Measurements from ENCODE around the gene CLEC5A. TPM values are rescaled to one million over a fixed set of nuclear protein-coding genes. Genes with fewer than 3 reads are reported as not detected.
A peak's percentile ranks its signal among the peaks of the same experiment; 100 is the strongest.

CLEC5A gene
- total RNA-seq, 1 experiment from 2014 or later = not detected

DNA sequence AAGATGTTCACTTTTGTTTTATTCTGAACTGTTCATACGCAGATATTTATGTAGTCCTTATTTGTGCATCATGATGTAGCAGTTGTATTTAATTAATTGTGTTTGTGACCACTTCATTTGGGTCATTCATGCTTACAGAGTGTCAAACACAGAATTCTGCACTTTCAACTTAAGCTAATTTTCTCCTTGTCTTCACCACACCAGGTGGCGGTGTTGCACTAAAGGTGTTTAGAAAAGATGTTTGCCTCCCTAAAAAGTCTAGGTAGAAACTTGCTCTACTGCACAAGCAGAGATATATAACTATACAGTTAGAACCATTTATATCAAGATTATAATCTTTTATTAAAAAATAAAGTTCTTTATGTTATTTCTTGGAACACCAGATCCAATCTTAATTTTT, 28.1 kb upstream of the CLEC5A start:
- Mint-ChIP-seq H3K36me3 (ENCODE audit: insufficient read depth, unreplicated experiment) (no peaks in the 10 kb centered on the region), H3K27me3 (ENCODE audit: unreplicated experiment) (peaks cover 15% of the 10 kb centered on the region), H3K9me3 (ENCODE audit: low read depth, unreplicated experiment) (no peaks in the 10 kb centered on the region), H3K4me1 (ENCODE audit: low read depth, unreplicated experiment) (peaks cover 10% of the 10 kb centered on the region), H3K27ac (ENCODE audit: unreplicated experiment) (no peak overlapping the region), H3K4me3 (ENCODE audit: low read depth, unreplicated experiment) (no peak overlapping the region)
- TF ChIP-seq, protein P1, sequence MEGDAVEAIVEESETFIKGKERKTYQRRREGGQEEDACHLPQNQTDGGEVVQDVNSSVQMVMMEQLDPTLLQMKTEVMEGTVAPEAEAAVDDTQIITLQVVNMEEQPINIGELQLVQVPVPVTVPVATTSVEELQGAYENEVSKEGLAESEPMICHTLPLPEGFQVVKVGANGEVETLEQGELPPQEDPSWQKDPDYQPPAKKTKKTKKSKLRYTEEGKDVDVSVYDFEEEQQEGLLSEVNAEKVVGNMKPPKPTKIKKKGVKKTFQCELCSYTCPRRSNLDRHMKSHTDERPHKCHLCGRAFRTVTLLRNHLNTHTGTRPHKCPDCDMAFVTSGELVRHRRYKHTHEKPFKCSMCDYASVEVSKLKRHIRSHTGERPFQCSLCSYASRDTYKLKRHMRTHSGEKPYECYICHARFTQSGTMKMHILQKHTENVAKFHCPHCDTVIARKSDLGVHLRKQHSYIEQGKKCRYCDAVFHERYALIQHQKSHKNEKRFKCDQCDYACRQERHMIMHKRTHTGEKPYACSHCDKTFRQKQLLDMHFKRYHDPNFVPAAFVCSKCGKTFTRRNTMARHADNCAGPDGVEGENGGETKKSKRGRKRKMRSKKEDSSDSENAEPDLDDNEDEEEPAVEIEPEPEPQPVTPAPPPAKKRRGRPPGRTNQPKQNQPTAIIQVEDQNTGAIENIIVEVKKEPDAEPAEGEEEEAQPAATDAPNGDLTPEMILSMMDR (IDR thresholded peaks at IDR 0.05; ENCODE audit: unreplicated experiment) = peak; percentile 56
- no TSS peak for BruUV-seq (replicated peaks)
- DNase-seq = peak; percentile 58
- CTCF ChIA-PET = interaction anchor here (0.8 to 2.1 kb wide), 9 partner anchors 38 to 503 kb away, joined by 3 to 8 read pairs (median 3); partner anchors contain the start of gene SSBP1
- intact Hi-C loops (cut with micrococcal nuclease; ENCODE audit: unreplicated experiment) = loop anchor here (5.0 kb wide), 4 partner anchors 137 to 507 kb away; partner anchors contain the start of gene MGAM2

DNA sequence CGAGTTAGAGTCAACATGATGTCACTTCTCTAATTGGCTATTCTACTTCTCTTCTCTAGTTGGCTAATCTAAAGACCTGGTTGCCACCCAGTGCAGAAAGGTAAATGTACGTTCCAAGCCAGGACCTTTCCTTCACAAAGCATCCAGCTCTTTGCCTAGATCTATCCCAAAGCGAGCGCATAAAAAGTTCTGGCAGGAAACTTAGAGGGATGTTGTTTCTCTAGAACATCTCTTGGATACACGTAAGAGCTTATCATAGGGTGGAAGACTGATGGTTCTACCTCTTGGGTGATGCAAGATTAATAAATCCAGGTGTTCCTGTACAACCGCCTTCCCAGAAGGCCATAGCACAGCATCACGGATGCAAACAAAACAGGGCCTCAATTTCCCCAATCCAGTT, 26.9 kb upstream of the CLEC5A start, which contains the start of gene TAS2R38:
Gene TAS2R38 (minus strand): TSS at position 101 of the 400 bp plus-strand sequence. CDS start 84 bp downstream, at position 17.
- peaks cover 10% of the 10 kb centered on the region for H3K4me1 Mint-ChIP-seq (ENCODE audit: low read depth, unreplicated experiment)
- no peak for DNase-seq
- no peaks in the 10 kb centered on the region for H3K36me3 Mint-ChIP-seq (ENCODE audit: insufficient read depth, unreplicated experiment)
- no peaks in the 10 kb centered on the region for H3K9me3 Mint-ChIP-seq (ENCODE audit: low read depth, unreplicated experiment)
- TF ChIP-seq, protein P1 (IDR thresholded peaks at IDR 0.05; ENCODE audit: unreplicated experiment) = no peak
- no peak within 1 kb of the TSS for H3K27ac Mint-ChIP-seq (ENCODE audit: unreplicated experiment)
- peaks cover 15% of the 10 kb centered on the region for H3K27me3 Mint-ChIP-seq (ENCODE audit: unreplicated experiment)
- H3K4me3 Mint-ChIP-seq (ENCODE audit: low read depth, unreplicated experiment) = no peak within 1 kb of the TSS
- CTCF ChIA-PET = no interaction called here
- intact Hi-C loops (cut with micrococcal nuclease; ENCODE audit: unreplicated experiment) = no loop called here
- BruUV-seq (replicated peaks) = no TSS peak

DNA sequence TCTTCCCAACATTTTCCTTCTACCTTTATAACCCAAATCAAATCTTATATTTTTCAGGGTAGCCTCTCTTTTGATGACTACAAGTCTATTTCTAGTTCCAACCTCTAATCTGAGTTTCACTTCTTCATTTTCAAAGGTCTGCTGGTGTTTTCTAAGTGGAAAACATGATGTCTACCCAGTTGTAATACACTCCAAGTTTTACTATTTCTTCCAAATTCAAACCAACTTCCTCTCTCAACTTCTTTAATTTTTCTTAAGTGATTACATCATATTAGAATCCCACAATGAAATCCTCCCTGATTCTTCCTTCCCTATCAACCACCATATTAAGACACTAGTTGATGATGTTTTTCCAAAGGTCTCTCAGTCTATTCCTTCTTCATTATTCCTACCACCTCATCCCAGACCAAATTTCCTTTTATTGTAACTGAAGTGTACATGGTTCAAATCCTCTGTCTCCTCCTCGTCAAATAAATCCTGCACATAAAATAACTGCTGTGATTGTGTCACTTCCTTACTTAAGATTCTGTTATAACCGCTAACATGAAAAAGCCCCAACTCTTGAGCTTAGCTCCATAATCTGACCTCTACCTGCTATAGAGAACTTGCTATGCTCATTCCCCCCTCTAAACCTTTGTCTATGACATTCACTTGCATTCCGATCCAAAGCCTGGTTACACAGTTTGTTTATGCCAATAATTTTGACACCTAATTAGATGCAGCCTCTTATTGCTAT, 14.1 kb upstream of the CLEC5A start:
- Mint-ChIP-seq H3K27ac (ENCODE audit: unreplicated experiment) (no peak overlapping the region), H3K36me3 (ENCODE audit: insufficient read depth, unreplicated experiment) (no peaks in the 10 kb centered on the region), H3K4me1 (ENCODE audit: low read depth, unreplicated experiment) (no peaks in the 10 kb centered on the region), H3K4me3 (ENCODE audit: low read depth, unreplicated experiment) (no peak overlapping the region), H3K9me3 (ENCODE audit: low read depth, unreplicated experiment) (peaks cover 2% of the 10 kb centered on the region), H3K27me3 (ENCODE audit: unreplicated experiment) (no peaks in the 10 kb centered on the region)
- intact Hi-C loops (cut with micrococcal nuclease; ENCODE audit: unreplicated experiment) = no loop called here
- TF ChIP-seq, protein P1 (IDR thresholded peaks at IDR 0.05; ENCODE audit: unreplicated experiment) = no peak
- CTCF ChIA-PET = no interaction called here
- no peak for DNase-seq
- no TSS peak for BruUV-seq (replicated peaks)

DNA sequence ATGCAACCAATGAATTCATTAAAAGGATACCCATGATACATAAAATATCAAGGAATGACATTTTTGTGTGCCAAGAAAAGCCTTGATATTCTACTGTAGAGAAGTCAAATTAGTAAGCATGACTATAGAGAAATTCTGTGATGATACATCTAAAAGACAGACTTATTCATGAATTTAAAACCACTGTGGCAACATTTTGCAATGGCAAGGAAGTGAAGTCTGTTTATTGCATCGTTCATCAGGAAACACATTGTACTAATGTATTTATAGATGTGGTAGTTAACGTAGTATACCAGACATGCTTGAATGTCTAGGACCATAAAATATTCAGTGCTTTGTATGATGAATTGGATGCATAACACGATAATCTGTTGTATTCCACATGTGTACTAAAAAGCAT, 9.3 kb upstream of the CLEC5A start:
- TF ChIP-seq, protein P1 (IDR thresholded peaks at IDR 0.05; ENCODE audit: unreplicated experiment) = no peak
- DNase-seq = no peak
- Mint-ChIP-seq H3K9me3 (ENCODE audit: low read depth, unreplicated experiment) (no peaks in the 10 kb centered on the region), H3K4me3 (ENCODE audit: low read depth, unreplicated experiment) (no peak overlapping the region), H3K36me3 (ENCODE audit: insufficient read depth, unreplicated experiment) (no peaks in the 10 kb centered on the region), H3K27me3 (ENCODE audit: unreplicated experiment) (no peaks in the 10 kb centered on the region), H3K27ac (ENCODE audit: unreplicated experiment) (no peak overlapping the region), H3K4me1 (ENCODE audit: low read depth, unreplicated experiment) (no peaks in the 10 kb centered on the region)
- no TSS peak for BruUV-seq (replicated peaks)
- intact Hi-C loops (cut with micrococcal nuclease; ENCODE audit: unreplicated experiment) = no loop called here
- CTCF ChIA-PET = no interaction called here
